GM10266 (cell line): Measurements from ENCODE around the gene DNASE1L3.

Source experiments
- DNase-seq: peaks from one replicate; pipeline ENCODE4 v3.0.0; 2012; ENCODE audit errors: extremely low spot score
- TF ChIP-seq, protein P1 (sequence below): IDR thresholded peaks from 2 replicates; pipeline ENCODE4 v1.5.1; 2012; ENCODE audit warnings: mild to moderate bottlenecking, low read depth; ENCODE audit not compliant: control insufficient read depth, insufficient read depth; ENCODE audit errors: missing control alignments

Gene DNASE1L3

DNA sequence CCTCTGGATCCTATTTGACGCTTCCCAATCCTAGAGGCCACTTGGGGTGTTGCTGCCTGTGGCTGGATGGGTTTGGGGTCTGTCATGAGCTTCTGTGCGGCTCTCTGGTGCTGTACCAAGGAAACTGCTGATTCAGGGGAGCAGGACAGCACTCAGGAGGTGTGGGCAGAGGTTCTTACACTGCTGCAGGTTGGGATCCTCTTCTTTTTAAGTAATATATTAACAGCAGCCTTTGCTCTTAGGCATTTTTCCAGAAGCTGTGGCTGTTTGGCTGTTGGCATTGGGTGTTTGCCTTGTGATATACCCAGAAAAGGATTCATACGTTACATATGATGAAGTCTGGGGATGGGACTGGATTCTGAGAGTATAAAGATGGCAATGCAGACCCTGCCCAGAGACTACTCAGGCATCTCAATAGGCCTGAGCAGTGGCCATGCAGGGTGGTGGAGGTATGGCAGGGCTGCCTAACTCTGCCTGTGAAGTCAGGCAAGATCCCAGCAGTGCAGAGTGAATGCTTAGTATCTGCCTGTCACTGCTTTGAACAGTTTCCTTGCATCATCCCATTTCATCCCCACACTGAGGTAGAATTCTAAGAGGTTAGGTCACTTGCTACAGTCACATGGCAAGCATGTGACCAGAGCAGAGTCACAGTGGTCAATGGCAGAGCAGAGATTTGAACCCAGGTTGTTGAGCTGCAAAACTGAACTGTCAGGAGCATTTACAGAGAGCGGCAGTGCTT is 30.7 kb upstream of the DNASE1L3 start:
- TF ChIP-seq, protein P1, sequence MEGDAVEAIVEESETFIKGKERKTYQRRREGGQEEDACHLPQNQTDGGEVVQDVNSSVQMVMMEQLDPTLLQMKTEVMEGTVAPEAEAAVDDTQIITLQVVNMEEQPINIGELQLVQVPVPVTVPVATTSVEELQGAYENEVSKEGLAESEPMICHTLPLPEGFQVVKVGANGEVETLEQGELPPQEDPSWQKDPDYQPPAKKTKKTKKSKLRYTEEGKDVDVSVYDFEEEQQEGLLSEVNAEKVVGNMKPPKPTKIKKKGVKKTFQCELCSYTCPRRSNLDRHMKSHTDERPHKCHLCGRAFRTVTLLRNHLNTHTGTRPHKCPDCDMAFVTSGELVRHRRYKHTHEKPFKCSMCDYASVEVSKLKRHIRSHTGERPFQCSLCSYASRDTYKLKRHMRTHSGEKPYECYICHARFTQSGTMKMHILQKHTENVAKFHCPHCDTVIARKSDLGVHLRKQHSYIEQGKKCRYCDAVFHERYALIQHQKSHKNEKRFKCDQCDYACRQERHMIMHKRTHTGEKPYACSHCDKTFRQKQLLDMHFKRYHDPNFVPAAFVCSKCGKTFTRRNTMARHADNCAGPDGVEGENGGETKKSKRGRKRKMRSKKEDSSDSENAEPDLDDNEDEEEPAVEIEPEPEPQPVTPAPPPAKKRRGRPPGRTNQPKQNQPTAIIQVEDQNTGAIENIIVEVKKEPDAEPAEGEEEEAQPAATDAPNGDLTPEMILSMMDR: no peak
- no peak for DNase-seq

DNA sequence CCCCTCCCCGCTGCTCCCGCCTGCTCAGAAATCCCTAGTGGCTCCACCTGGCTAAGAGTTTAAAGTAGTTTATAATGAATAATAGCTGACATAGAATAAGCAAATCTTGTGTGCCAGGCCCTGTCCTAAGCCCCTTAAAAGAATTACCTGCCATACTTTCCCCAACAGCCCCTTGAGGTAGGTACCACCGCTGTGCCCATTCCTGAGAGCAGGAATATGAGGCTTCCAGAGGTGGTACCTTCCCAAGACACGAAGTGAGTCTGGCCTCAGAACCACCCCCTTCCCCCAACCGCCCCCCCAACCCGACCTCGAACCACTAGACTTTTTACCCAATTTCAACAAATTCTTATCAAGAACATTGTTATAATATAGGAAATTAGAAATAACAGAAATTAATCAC is 28.1 kb upstream of the DNASE1L3 start:
- DNase-seq: no peak
- TF ChIP-seq, protein P1: no peak

DNA sequence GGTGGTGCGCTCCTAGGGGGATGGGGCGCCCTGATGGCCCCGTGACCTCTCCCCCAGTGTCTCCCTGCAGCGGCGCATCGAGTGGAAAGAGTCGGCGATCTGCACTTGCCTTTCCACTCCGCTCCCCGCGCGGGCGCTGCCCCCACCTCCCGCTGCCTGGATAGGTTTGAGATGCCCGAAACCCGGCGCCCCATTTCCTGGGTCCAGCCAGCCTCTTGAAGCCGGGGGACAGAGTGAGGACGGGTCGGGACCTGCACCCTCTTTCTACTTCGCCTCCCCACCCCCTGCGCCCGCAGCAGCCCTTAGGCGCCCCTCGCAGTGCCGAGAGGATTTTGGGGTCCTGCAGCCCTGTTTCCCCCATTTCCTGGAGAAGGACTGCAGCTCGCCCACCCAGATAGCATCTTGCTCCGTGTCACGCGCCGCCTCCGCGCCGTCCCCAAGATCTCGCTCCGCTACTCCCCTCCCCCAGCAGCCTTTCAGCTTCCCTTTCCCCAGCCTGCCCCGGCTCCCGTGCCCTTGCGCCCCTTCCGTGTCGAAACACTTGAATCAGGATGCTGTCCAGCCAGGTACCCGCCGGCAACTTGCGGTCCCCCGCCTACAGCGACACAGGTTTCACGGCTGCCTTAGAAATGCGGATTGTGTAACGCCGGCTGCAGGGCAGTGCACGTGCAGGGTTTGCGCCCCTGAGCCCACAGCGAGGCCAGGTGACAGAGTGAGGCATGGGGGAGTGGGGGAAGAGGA is 27.3 kb upstream of the DNASE1L3 start:
- TF ChIP-seq, protein P1: no peak
- DNase-seq: peak; percentile 48

DNA sequence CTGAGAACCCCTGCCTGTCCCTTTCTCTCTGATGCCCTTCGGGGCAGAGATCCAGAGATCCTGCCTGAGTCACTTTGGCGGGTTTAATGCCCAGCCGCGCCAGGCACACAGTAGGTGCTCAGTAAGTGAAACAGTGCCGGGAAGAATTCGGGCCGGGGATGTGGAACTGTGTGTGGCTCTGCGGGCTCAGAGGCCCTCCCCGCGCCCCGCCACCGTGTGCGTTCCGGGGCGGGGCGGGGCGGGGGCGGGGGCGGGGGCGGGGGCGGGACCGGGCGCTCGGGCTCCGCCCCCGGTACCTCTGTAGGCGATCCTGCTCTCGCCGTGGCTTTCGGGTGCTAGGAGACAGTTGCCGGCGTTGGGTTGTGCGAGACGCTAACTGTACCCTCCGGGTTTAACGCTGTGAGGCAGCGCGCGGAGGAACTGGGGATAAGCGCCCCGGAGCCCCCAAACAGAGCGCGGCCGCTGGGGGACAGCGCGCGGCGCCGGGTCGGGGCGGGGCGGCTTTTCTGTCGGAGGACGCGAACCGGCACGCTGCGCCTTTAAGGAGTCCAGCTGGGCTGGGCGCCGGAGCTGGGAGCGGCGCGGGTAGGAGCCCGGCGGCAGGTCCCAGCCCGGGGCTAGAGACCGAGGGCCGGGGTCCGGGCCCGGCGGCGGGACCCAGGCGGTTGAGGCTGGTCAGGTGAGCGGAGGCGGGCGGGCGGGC is 26.6 kb upstream of the DNASE1L3 start, which contains the start of gene ABHD6:
Gene ABHD6, plus strand, starts transcription at position 555 of the 703 bp plus-strand sequence. CDS start 18,795 bp downstream, outside the sequence.
- TF ChIP-seq, protein P1: peak; percentile 58
- peak; percentile 92 for DNase-seq

DNA sequence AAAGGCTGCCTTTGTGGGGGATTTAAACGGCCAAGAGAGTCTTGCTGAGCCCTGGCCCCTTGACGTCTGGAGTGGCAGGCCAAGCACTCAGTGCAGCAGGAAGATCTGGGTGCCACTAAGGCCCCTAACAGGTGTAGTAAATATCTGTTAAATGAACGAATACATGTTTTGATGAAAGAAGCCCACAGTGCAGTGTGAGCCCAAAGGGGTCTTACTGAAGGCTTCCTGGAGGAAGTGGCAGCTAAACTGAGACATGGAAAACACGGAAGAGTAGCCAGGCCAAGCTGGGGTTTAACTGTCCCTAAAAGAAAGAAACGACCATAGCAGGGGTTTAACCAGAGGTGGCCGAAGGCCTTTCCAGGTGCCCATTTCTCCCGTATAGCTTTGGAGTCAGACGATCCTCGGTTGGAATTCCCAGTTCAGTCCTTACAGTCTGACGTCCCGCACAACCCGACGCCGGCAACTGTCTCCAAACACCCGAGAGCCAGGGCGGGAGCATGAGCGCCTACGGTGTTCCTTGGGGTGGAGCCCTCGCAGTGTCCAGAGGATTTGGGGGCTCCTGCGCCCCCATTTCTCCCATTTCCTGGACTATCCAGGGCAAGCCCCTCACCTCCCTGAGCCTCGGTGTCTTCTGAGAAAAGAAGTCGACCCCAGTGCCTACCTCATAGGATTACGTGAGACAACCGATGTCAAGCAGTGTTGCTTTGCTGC is 25.9 kb upstream of the DNASE1L3 start:
- TF ChIP-seq, protein P1: no peak
- DNase-seq: no peak

DNA sequence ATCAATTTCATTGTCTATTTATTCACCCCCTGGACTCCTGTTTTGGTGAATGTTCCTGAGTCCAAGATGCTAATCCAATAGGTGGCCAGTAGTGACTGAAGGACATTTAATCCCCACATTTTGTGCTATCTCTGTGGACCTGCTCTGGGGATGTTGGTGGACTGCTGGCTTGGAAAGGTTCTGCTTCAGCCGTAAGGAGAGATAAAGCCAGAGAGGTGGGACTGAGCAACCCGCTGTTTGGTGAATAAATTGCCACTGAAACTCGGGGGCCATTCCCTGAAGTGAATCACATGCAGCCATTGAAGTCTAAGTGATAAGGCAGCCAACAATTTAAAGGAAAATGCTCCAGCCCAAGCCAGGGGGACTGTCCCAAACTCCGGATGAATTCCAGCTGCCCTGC is 25.2 kb upstream of the DNASE1L3 start:
- DNase-seq: no peak
- TF ChIP-seq, protein P1: no peak
